Heart left ventricle (tissue), 16 donors: Measurements from ENCODE around the gene TBRG4. TPM values are rescaled to one million over a fixed set of nuclear protein-coding genes. Genes with fewer than 3 reads are reported as not detected.

ENCODE experiments used
- ATAC-seq, 4 donors: fragments of 200-7000 bp; cut with Tn5 transposase; one replicate each; pipeline ENCODE4 v1.9.1; 2020 to 2022; ENCODE audit warnings: moderate library complexity in 4 of 4, mild to moderate bottlenecking in 3 of 4, moderate number of reproducible peaks in 1 of 4
- DNase-seq, 5 donors: peaks; one replicate each; pipeline ENCODE4 v3.0.0-alpha.2; 2020
- H3K27ac ChIP-seq, 12 donors: fragments of 200-600 bp; sonication (generic) in 4 of 12; one replicate each; pipeline versions ENCODE4 v1.5.0 to v1.8.0; 2016 to 2022; ENCODE audit warnings: mild to moderate bottlenecking in 2 of 12
- H3K27me3 ChIP-seq, 9 donors: fragments of 200-600 bp; sonication (generic) in 2 of 9; one replicate each; pipeline versions ENCODE4 v1.5.1 to v1.8.0; 2016 to 2022; ENCODE audit warnings: mild to moderate bottlenecking in 3 of 9
- H3K36me3 ChIP-seq, 9 donors: fragments of 200-600 bp; sonication (generic) in 2 of 9; one replicate each; pipeline versions ENCODE4 v1.5.0 to v1.8.0; 2018 to 2022; ENCODE audit warnings: mild to moderate bottlenecking in 2 of 9
- H3K4me1 ChIP-seq, 12 donors: fragments of 200-600 bp; sonication (generic) in 4 of 12; one replicate each; pipeline versions ENCODE4 v1.5.0 to v1.8.0; 2016 to 2022; ENCODE audit warnings: mild to moderate bottlenecking in 3 of 12
- H3K4me3 ChIP-seq, 12 donors: fragments of 200-600 bp; sonication (generic) in 4 of 12; one replicate each; pipeline versions ENCODE4 v1.5.0 to v1.8.0; 2017 to 2022; ENCODE audit warnings: mild to moderate bottlenecking in 9 of 12, moderate library complexity in 4 of 12
- H3K9me3 ChIP-seq, 12 donors: fragments of 200-600 bp; sonication (generic) in 4 of 12; one replicate each; pipeline versions ENCODE4 v1.5.0 to v1.8.0; 2016 to 2022; ENCODE audit warnings: mild to moderate bottlenecking in 1 of 12
- CTCF ChIP-seq, 12 donors: fragments of 200-600 bp; sonication (generic) in 4 of 12; IDR thresholded peaks; one replicate each; pipeline versions ENCODE4 v1.5.0 to v1.8.0; 2018 to 2022; ENCODE audit warnings: antibody characterized with exemption in 12 of 12, mild to moderate bottlenecking in 5 of 12
- POLR2A ChIP-seq, 2 donors: fragments of 450-650 bp; IDR thresholded peaks; one replicate each; pipeline ENCODE4 v1.6.1; 2017; ENCODE audit warnings: antibody characterized with exemption in 2 of 2, mild to moderate bottlenecking in 2 of 2, moderate library complexity in 2 of 2
- WGBS, 4 donors: extraction: QIAGEN DNeasy Blood & Tissue Kit in 2 of 4; methylation state at CpG; one replicate each; pipeline versions ENCODE4 v1.1.5 to v1.1.7; 2013 to 2018; 5-methylcytosine and 5-hydroxymethylcytosine counted together
- intact Hi-C, 10 donors: fragments of 100-400 bp; cut with DNase I; formaldehyde crosslinking; loops; one replicate each; pipeline versions ENCODE4 v1.11.1 to v1.14.2; 2022
- polyA plus RNA-seq, 2 donors: library from polyadenylated mRNA; stranded (reverse); fragments of 200-250 nt; gene quantifications; one replicate each; pipeline ENCODE4 v1.2.3, GENCODE V29; 2013
- total RNA-seq, 9 donors: library from RNA; depleted of rRNA in 2 of 9; stranded (reverse); fragments of >200 nt in 2 of 9; fragmentation: NEBNext Ultra II Directional in 3 of 9; extraction: Animal tissue kit (Norgen Biotek cat#: 25700) in 3 of 9; gene quantifications; one replicate each; pipeline versions ENCODE4 v1.1.0 to v1.2.4, GENCODE V29; 2016 to 2023
- donor health status: ischemic (EF 13 %, LVEDD 7.1; RV severe dilation, severe dysfunction).
- donor health status: healthy with polysubstance abuse.
- donor health status: DM: no; HTN: yes; CAD: no.
- donor health status: DM: no; HTN: no; CAD: no.
- donor health status: ischemic (EF 25% LVEDD 6.9; RV normal size, moderate dysfunction).
- donor health status: ischemic (EF 25% LVEDD 5.7; RV mildly dilated, moderate dysfunction).
- donor health status: healthy.
- donor health status: DM: yes; HTN: yes; CAD: no.
- donor health status: ischemic (EF 35%, LVEDD 5.7; RV mildly dilated, moderate dysfunction).
- donor health status: nonischemic (EF 11% LVEDD 7.7; RV severe dilation, severe dysfunction).
- donor health status: DM: yes; HTN: yes; CAD: no.
- donor health status: PGD.
- donor health status: ischemic (EF 29% LVEDD 5.4; RV normal size, mild dysfunction).
- donor health status: nonischemic (EF 23%, LVEDD 6.1; RV moderate dilation, normal function).

Gene TBRG4
- total and polyA plus RNA-seq, 11 donors = 58.0 to 125 (median 61.5) TPM

GRCh38 chr7:45073031-45073785 is 38.3 kb downstream of the TBRG4 start:
- no peak overlapping the region for H3K27ac ChIP-seq
- TF ChIP-seq CTCF (IDR thresholded peaks at IDR 0.05) = no peak
- no peak for TF ChIP-seq POLR2A (IDR thresholded peaks at IDR 0.05)
- H3K27me3 ChIP-seq = no peaks in the 10 kb centered on the region
- no peaks in the 10 kb centered on the region for H3K9me3 ChIP-seq
- no peak for ATAC-seq
- WGBS, 4 donors = 81 to 92% (median 86%) methylated on average over 17 of the region's 17 CpGs
- peaks cover 0 to 98% (median 93%) of the 10 kb centered on the region in 9 donors for H3K36me3 ChIP-seq
- no peak overlapping the region for H3K4me3 ChIP-seq
- DNase-seq = no peak
- intact Hi-C loops = loop anchor here in 1 of 10 donors (5.0 kb wide), 1 partner anchor 41 kb away; no protein-coding TSS in a partner anchor
- peaks cover 0 to 9% (median 0%) of the 10 kb centered on the region in 12 donors for H3K4me1 ChIP-seq

GRCh38 chr7:45072131-45073030 is 39.1 kb downstream of the TBRG4 start:
- intact Hi-C loops = loop anchor here in 1 of 10 donors (5.0 kb wide), 1 partner anchor 40 kb away; no protein-coding TSS in a partner anchor
- DNase-seq (no peak), ATAC-seq (no peak)
- peaks cover 0 to 100% (median 97%) of the 10 kb centered on the region in 9 donors for H3K36me3 ChIP-seq
- no peaks in the 10 kb centered on the region for H3K9me3 ChIP-seq
- WGBS, 4 donors = 89 to 92% (median 91%) methylated on average over 11 to 13 of the region's 13 CpGs
- H3K4me3 ChIP-seq = no peak overlapping the region
- H3K27ac ChIP-seq = no peak overlapping the region
- no peak for TF ChIP-seq CTCF (IDR thresholded peaks at IDR 0.05)
- no peak for TF ChIP-seq POLR2A (IDR thresholded peaks at IDR 0.05)
- H3K4me1 ChIP-seq = peaks cover 0 to 9% (median 0%) of the 10 kb centered on the region in 12 donors
- H3K27me3 ChIP-seq = no peaks in the 10 kb centered on the region

- no peak overlapping the region for H3K27ac ChIP-seq
- 64 to 82% (median 80%) methylated on average over 3 of the region's 3 CpGs for WGBS, 4 donors
- TF ChIP-seq CTCF (IDR thresholded peaks at IDR 0.05) (no peak), POLR2A (IDR thresholded peaks at IDR 0.05) (no peak)
- no peaks in the 10 kb centered on the region for H3K27me3 ChIP-seq
- intact Hi-C loops = loop anchor here in 1 of 10 donors (5.0 kb wide), 1 partner anchor 39 kb away; no protein-coding TSS in a partner anchor
- ATAC-seq (no peak), DNase-seq (no peak)
- peaks cover 0 to 9% (median 0%) of the 10 kb centered on the region in 12 donors for H3K4me1 ChIP-seq
- peaks cover 0 to 100% (median 94%) of the 10 kb centered on the region in 9 donors for H3K36me3 ChIP-seq
- no peak overlapping the region for H3K4me3 ChIP-seq
- H3K9me3 ChIP-seq = no peaks in the 10 kb centered on the region
These were observed 40.0 kb downstream of the TBRG4 start for GRCh38 chr7:45071528-45071927.

GRCh38 chr7:45070254-45070642 is 41.2 kb downstream of the TBRG4 start:
- Histone ChIP-seq H3K9me3 (no peaks in the 10 kb centered on the region), H3K27ac (no peak overlapping the region), H3K4me3 (no peak overlapping the region), H3K27me3 (no peaks in the 10 kb centered on the region), H3K4me1 (peaks cover 0 to 9% (median 0%) of the 10 kb centered on the region in 12 donors), H3K36me3 (peaks cover 0 to 100% (median 92%) of the 10 kb centered on the region in 9 donors)
- 94 to 100% (median 98%) methylated on average over 1 of the region's 1 CpG for WGBS, 4 donors
- DNase-seq (no peak), ATAC-seq (no peak)
- TF ChIP-seq POLR2A (IDR thresholded peaks at IDR 0.05) (no peak), CTCF (IDR thresholded peaks at IDR 0.05) (no peak)
- intact Hi-C loops = loop anchor here in 1 of 10 donors (5.0 kb wide), 1 partner anchor 38 kb away; no protein-coding TSS in a partner anchor
